Mucosa of rectum (tissue), 2 donors: ENCODE results near the gene DENND4B.

Experiments
- H3K27ac ChIP-seq, 2 donors: one replicate each; pipeline ENCODE4 v1.7.0; 2013; ENCODE audit warnings: inconsistent platforms in 2 of 2, low read depth in 2 of 2, low read length in 2 of 2
- H3K27me3 ChIP-seq, 2 donors: one replicate each; pipeline ENCODE4 v1.7.0; 2013; ENCODE audit warnings: low read length in 2 of 2; ENCODE audit not compliant: control insufficient read depth in 2 of 2, insufficient read depth in 2 of 2
- H3K36me3 ChIP-seq, 2 donors: one replicate each; pipeline ENCODE4 v1.7.0; 2013; ENCODE audit warnings: low read length in 2 of 2; ENCODE audit not compliant: control insufficient read depth in 2 of 2, insufficient read depth in 2 of 2
- H3K4me1 ChIP-seq, 2 donors: one replicate each; pipeline ENCODE4 v1.7.0; 2013; ENCODE audit warnings: low read length in 2 of 2, mild to moderate bottlenecking in 1 of 2; ENCODE audit not compliant: control insufficient read depth in 2 of 2, insufficient read depth in 2 of 2
- H3K4me3 ChIP-seq, 2 donors: one replicate each; pipeline ENCODE4 v1.7.0; 2013; ENCODE audit warnings: low read length in 2 of 2
- H3K9ac ChIP-seq, 2 donors: one replicate each; pipeline ENCODE4 v1.7.0; 2013; ENCODE audit warnings: low read length in 2 of 2, low read depth in 1 of 2, mild to moderate bottlenecking in 1 of 2
- H3K9me3 ChIP-seq, 2 donors: one replicate each; pipeline ENCODE4 v1.7.0; 2013; ENCODE audit warnings: low read length in 2 of 2; ENCODE audit not compliant: control insufficient read depth in 2 of 2
- donor health status: healthy.
- donor health status: Normal muscosa, but diverticular disease.

DENND4B gene

DNA sequence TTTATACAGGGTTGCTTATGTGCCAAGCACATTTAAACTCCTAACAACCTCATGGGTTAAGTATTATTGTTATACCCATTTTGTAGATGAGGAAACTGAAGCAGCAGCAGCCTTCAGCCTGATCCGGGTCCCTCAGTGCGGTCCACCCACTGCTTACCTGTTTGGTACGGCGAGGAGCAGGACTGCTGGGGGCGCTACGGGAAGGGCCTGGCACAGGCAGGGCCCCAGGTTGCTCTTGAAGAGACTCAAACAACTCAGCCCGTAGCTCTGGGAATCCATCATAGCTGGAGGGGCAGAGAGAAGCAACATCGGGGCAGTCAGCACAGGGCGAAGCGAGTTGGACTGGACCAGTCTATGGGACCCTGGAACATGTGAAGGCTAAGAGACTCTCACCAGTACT, 9.2 kb downstream of the DENND4B start:
- Histone ChIP-seq H3K4me3 (no peak overlapping the region), H3K9me3 (no peaks in the 10 kb centered on the region), H3K27ac (no peak overlapping the region), H3K9ac (no peak overlapping the region), H3K36me3 (peaks cover 46 to 78% of the 10 kb centered on the region in 2 donors), H3K4me1 (no peaks in the 10 kb centered on the region), H3K27me3 (no peaks in the 10 kb centered on the region)

DNA sequence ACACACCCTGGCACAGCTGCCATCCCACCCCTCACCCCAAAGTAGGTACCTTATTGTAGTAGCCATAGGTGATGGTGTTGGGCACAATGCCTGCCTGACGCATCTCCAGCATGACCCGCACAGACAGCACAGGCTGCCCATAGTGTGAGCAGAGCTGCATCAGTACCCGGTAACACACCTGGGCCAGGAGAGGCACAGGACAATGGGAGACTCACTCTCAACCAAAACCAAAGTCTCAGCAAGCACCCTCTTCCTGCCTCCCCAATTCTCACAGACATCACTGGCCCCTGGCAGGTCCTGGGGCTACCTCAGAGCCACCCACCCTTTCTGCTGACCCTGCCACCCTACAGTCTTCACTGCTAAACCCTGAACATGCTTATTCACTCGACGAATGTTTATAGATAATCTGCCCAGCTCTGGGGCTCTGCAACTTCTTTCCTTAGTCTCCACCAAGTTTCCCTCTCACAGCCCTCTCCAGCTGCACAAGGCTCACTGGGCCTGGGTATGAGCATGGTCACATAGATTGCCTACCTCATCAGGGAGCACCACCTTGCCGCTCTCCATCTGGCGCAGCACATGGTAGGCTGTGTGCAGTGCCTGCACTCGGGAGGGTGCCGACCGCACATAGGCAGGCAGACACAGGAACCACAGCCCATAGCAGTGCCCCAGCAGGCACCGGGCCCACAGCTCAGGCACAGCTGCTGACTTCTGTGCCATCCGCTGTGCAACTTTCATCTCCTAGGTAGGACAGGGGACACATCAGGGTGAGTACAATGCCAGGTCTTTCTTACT, 10.3 kb downstream of the DENND4B start:
- Histone ChIP-seq H3K9ac (no peak overlapping the region), H3K27ac (no peak overlapping the region), H3K9me3 (no peaks in the 10 kb centered on the region), H3K4me1 (no peaks in the 10 kb centered on the region), H3K4me3 (no peak overlapping the region), H3K36me3 (peaks cover 49 to 74% of the 10 kb centered on the region in 2 donors), H3K27me3 (no peaks in the 10 kb centered on the region)

DNA sequence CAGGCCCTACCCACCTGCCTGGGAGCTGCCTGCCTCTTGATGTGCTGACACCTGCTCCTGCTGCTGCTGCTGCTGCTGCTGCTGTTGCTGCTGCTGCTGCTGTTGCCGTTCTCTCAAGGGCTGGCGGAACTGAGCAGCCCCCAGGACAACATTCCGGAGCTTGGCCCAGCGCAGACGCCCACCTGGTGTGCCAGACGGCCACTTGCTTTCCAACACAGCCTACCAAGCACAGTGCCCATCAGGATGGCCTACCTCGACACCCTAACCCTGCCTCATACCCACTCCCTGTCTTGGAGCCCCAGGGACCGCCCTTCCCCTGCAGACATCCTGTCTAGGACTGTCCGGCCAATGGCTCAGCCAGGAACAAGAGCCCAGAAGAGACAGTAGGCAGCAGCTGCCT, 11.8 kb downstream of the DENND4B start:
- Histone ChIP-seq H3K4me1 (no peaks in the 10 kb centered on the region), H3K4me3 (no peak overlapping the region), H3K9me3 (no peaks in the 10 kb centered on the region), H3K27ac (no peak overlapping the region), H3K36me3 (peaks cover 54 to 73% of the 10 kb centered on the region in 2 donors), H3K27me3 (no peaks in the 10 kb centered on the region), H3K9ac (no peak overlapping the region)

DNA sequence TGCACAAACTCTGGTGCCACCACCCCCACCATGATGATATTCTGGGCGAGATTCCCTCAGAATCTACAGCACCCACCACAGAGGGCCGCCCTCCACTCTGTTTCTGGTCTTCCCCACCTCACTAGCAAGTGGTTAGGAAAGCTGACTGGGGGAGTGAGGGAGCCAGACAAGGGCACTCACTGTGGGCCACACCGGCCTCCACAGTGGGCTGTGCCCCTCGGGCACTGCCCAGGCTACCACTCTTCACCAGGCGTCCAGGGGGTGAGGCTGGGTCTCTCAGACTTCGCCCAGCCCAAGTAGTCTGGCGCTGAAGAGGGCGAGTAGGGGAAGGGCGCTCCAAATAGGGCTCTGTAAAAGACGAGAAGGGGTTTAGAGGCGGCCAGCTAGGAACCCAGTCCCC, 12.6 kb downstream of the DENND4B start:
- H3K36me3 ChIP-seq, result peaks cover 58 to 68% of the 10 kb centered on the region in 2 donors
- H3K4me3 ChIP-seq, result no peak overlapping the region
- H3K4me1 ChIP-seq, result peaks cover 0 to under 1% of the 10 kb centered on the region in 2 donors
- H3K27me3 ChIP-seq, result no peaks in the 10 kb centered on the region
- H3K9me3 ChIP-seq, result no peaks in the 10 kb centered on the region
- no peak overlapping the region for H3K9ac ChIP-seq
- H3K27ac ChIP-seq, result no peak overlapping the region

DNA sequence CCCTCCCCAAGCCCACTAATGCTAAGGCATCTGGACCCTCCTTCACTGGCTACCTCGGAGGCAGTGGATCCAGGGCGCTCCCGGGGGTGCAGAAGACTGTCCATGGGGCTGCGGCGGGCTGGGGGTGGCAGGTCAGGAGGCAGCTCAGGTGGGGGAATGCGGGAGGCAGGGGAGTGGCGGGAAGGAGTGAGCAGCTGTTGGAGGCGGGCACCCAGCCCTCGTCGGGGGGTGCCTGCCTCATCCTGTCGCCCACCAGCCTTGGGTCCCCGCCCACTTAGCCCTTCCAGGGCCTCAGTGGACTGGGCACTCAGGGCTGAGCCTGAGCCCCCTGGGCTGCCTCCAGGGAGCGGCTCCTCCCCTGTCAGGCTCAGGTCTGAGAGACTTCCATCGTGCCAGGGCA, 13.1 kb downstream of the DENND4B start:
- H3K9ac ChIP-seq, result no peak overlapping the region
- no peak overlapping the region for H3K27ac ChIP-seq
- peaks cover 58 to 68% of the 10 kb centered on the region in 2 donors for H3K36me3 ChIP-seq

DNA sequence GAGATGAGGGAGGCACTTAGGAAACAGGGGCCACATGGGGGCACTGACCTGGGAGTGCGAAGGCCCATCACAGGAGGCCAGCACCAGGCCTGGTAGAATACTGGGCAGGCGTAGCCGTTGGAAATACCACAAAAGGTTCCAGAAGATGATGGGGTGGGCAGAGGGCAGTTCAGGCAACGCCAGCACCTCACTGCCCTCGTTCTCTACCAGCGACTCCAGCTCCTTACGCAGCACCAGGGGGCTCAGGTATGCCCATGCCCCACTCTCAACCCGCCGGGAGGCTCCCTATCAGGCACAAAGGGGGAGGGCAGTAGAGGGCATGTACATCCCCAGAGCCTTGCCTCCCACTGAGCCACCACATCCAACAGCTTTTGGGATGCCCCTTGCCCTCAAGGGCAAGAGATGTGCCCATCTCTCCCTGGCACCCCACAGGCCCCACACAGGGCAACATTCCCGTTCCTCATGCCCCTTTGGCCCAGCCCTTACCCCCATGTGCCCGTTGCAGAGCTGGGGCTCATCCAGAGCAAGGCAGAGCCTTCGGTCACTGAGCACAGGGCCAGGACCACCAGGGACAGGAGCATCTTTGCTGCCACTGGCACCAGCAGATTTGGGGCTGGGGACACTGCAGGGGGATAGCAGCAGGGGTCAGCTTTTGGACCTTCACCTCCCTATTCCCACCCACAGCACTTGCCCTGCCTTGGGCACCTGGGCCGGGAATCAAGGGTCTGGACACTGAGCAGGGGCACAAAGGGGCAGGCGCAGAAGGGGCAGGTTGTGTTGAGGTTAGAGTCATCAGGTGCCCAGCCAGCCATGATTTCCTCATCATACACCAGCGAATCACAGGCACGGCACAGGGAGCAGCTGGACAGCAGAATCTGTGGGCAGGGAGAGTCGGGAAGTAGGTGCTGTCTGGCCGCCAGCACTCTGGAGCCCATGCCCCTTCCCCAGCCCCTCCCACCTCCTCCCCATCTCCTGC, 14.1 kb downstream of the DENND4B start:
- H3K9me3 ChIP-seq, result no peaks in the 10 kb centered on the region
- H3K27ac ChIP-seq, result no peak overlapping the region
- H3K4me1 ChIP-seq, result peaks cover 0 to 3% of the 10 kb centered on the region in 2 donors
- no peak overlapping the region for H3K9ac ChIP-seq
- peaks cover 53 to 63% of the 10 kb centered on the region in 2 donors for H3K36me3 ChIP-seq
- no peaks in the 10 kb centered on the region for H3K27me3 ChIP-seq
- H3K4me3 ChIP-seq, result no peak overlapping the region

More for the DNA sequence above, 13.1 kb downstream of the DENND4B start:
- H3K4me1 ChIP-seq, result peaks cover 0 to 3% of the 10 kb centered on the region in 2 donors
- H3K9me3 ChIP-seq, result no peaks in the 10 kb centered on the region
- H3K4me3 ChIP-seq, result no peak overlapping the region
- H3K27me3 ChIP-seq, result no peaks in the 10 kb centered on the region

DNA sequence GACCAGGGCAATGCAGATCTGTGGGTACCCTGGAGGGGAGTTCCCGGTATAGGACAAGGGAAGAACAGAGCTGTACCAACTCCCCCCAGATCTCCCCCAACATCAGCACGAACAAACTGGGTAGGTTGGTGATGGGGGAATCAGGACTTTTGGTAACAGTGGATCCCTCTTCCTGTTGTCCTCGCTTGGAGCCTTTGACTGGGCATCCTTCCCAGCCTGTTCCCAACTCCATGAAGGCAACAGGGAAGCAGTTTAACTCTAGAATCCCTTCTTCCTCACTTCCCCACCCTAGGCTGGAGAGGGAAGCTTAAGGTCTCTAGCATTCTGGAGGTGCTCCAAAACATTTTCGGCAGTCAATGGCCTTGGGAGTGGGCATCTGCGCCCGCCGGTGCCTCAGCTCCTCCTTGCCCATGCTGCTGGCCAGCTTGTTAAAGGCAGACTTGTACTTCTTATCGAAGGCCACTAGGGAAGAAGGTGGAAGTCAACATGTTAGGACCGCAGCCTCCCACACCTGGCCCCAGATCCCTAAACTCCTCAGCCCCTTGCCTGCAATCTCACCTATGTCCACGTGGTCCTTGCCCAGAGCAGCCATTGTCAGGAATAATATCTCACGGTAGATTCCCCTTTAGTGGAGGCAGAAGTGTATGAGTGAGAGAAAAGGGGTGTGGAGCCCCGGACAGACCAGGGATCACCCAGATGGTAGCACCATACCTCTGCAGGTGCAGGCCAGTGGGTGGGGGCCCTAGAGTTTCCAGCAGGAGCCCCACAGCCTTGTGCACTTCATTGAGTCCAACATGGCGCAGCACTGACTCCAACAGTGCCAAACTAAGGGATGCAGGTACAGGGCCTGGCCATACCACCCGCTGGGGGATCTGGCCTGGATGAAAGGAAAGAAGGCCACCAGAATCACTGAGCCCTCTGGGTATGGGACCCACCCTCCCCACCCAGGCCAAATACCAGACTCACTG, 16.3 kb downstream of the DENND4B start:
- Histone ChIP-seq H3K4me3 (no peak overlapping the region), H3K27ac (no peak overlapping the region), H3K36me3 (peaks cover 35 to 44% of the 10 kb centered on the region in 2 donors), H3K4me1 (peaks cover 0 to 3% of the 10 kb centered on the region in 2 donors), H3K9ac (no peak overlapping the region), H3K9me3 (no peaks in the 10 kb centered on the region), H3K27me3 (no peaks in the 10 kb centered on the region)

DNA sequence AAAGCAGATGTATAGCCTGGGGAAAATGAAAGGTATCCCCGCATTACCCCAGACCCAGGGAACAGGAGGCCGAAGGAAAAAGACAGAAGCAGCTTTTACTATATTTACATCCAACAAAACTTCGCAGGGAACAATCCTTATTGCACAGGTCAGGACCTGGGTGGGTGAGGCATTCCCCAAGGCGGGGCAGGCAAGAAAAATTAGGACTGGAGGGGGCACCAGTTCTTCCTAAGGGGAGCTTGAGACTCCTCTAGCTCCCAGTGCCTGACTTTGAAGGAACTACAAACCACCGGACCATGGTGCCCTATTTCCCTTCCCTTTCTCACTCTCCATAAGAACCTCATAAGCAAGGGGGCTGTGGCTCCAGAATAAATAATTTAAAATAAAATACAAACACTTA, 17.1 kb downstream of the DENND4B start:
- Histone ChIP-seq H3K27me3 (no peaks in the 10 kb centered on the region), H3K9ac (no peak overlapping the region), H3K27ac (no peak overlapping the region), H3K36me3 (peaks cover 31 to 38% of the 10 kb centered on the region in 2 donors), H3K9me3 (no peaks in the 10 kb centered on the region), H3K4me1 (peaks cover 0 to 3% of the 10 kb centered on the region in 2 donors), H3K4me3 (no peak overlapping the region)

DNA sequence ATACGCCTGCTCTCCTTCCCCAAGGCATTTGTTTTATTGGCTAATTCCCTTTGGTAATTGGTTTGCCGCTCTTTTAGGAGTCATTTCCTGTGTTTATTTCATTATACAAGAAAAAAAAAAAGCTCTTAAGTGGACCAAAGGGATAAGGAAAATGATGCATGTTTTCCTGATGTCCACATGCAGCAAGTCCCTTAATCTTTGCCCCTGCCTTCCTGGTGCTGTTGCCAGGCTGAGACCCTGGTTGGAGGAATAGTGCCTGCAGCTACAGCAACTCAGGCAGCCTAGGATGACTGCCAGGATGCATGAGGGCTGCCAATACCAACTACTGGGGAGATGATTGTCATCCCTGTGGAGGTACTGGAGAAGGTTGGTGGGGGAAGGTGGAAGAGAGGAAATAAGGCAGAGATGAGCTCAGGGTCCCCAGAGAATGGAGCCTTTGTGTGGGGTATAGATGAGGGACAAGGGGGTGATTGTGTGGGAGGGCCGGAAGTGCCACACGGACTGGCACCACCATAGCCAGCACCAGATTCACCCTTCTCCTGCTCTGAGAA, 17.7 kb downstream of the DENND4B start:
- Histone ChIP-seq H3K27ac (peak overlapping the region in 1 of 2 donors; percentile 38), H3K36me3 (peaks cover 31 to 34% of the 10 kb centered on the region in 2 donors), H3K4me1 (peaks cover 4 to 6% of the 10 kb centered on the region in 2 donors), H3K27me3 (no peaks in the 10 kb centered on the region), H3K9ac (no peak overlapping the region), H3K4me3 (no peak overlapping the region), H3K9me3 (no peaks in the 10 kb centered on the region)
